PC-9 (cell line): Measurements from ENCODE around the gene MORC1. TPM values are rescaled to one million over a fixed set of nuclear protein-coding genes. Genes with fewer than 3 reads are reported as not detected.

Experiments
- BruUV-seq: library from RNA; stranded (reverse); fragments of 400-500 nt; replicated peaks from 2 replicates; lab custom pipeline; 2021; lab: Mats Ljungman, UMichigan
- CTCF ChIA-PET: fragments of 300-600 bp; sonication (Branson Sonifier 250); formaldehyde crosslinking; loops from one replicate; lab custom pipeline; 2022; ENCODE audit warnings: antibody characterized with exemption; lab: Charles Lee
- POLR2A ChIA-PET: fragments of 300-600 bp; sonication (Branson Sonifier 250); formaldehyde crosslinking; loops from one replicate; lab custom pipeline; 2022; ENCODE audit warnings: antibody characterized with exemption; ENCODE audit not compliant: unreplicated experiment; lab: Charles Lee
- DNase-seq, 2 experiments: peaks; one replicate each; pipeline versions ENCODE4 v3.0.0 to v3.0.0-alpha.2; 2015 to 2022; ENCODE audit warnings: mixed read lengths in 1 of 2
- H2AFZ ChIP-seq: fragments of 200-600 bp; sonication (generic); 2 replicates; pipeline ENCODE4 v1.8.1; 2017; ENCODE audit warnings: antibody characterized with exemption
- H3F3A ChIP-seq: fragments of 200-600 bp; sonication (generic); 2 replicates; pipeline ENCODE4 v1.8.1; 2017; ENCODE audit warnings: antibody characterized with exemption, mild to moderate bottlenecking, low read depth; ENCODE audit not compliant: insufficient read depth
- H3K27ac ChIP-seq: fragments of 200-600 bp; sonication (generic); 2 replicates; pipeline ENCODE4 v1.6.1; 2016; ENCODE audit warnings: mixed run types
- H3K27me3 ChIP-seq: fragments of 200-600 bp; sonication (generic); 2 replicates; pipeline ENCODE4 v1.6.1; 2016; ENCODE audit warnings: low read depth, mixed run types; ENCODE audit not compliant: insufficient read depth
- H3K36me3 ChIP-seq: fragments of 200-600 bp; sonication (generic); 2 replicates; pipeline ENCODE4 v1.6.1; 2016; ENCODE audit warnings: low read depth, mixed run types
- H3K4me1 ChIP-seq: fragments of 200-600 bp; sonication (generic); replicated peaks from 2 replicates; pipeline ENCODE4 v1.6.1; 2016; ENCODE audit warnings: mixed run types; ENCODE audit not compliant: insufficient read depth
- H3K4me2 ChIP-seq: fragments of 200-600 bp; sonication (generic); 2 replicates; pipeline ENCODE4 v1.6.1; 2017; ENCODE audit warnings: mixed run types
- H3K4me3 ChIP-seq: fragments of 200-600 bp; sonication (generic); 2 replicates; pipeline ENCODE4 v1.6.1; 2016; ENCODE audit warnings: mixed run types
- H3K79me2 ChIP-seq: fragments of 200-600 bp; sonication (generic); 2 replicates; pipeline ENCODE4 v1.6.1; 2017; ENCODE audit warnings: low read depth, mixed run types
- H3K9me2 ChIP-seq: fragments of 200-600 bp; sonication (generic); 2 replicates; pipeline ENCODE4 v1.8.1; 2017; ENCODE audit warnings: mild to moderate bottlenecking; ENCODE audit not compliant: insufficient read depth
- H3K9me3 ChIP-seq: fragments of 200-600 bp; sonication (generic); 2 replicates; pipeline ENCODE4 v1.8.1; 2016; ENCODE audit warnings: low read depth; ENCODE audit not compliant: insufficient read depth
- H4K20me1 ChIP-seq: fragments of 200-600 bp; sonication (generic); 2 replicates; pipeline ENCODE4 v1.8.1; 2017; ENCODE audit not compliant: insufficient read depth
- CTCF ChIP-seq: fragments of 200-600 bp; sonication (generic); conservative IDR thresholded peaks from 2 replicates; pipeline ENCODE4 v1.6.1; 2017; ENCODE audit warnings: mixed run types, antibody characterized with exemption, mild to moderate bottlenecking, moderate library complexity
- EZH2 ChIP-seq: fragments of 200-600 bp; sonication (generic); IDR thresholded peaks from 2 replicates; pipeline ENCODE4 v1.8.0; 2017; ENCODE audit warnings: antibody characterized with exemption, low read depth
- intact Hi-C: fragments of 100-400 bp; cut with micrococcal nuclease; formaldehyde crosslinking; loops from one replicate; pipeline ENCODE4 v1.10.0; 2022; ENCODE audit not compliant: unreplicated experiment
- total RNA-seq: library from RNA; stranded (reverse); gene quantifications from 2 replicates; pipeline ENCODE4 v1.2.3, GENCODE V29; 2021

MORC1 gene
- total RNA-seq, 1 experiment from 2014 or later: not detected

GRCh38 chr3:109025896-109026295 lies 92.0 kb downstream of the MORC1 start:
- Histone ChIP-seq H3K4me1 (no peaks in the 10 kb centered on the region), H3K9me2 (no peaks in the 10 kb centered on the region), H3K9me3 (no peaks in the 10 kb centered on the region), H3F3A (no peaks in the 10 kb centered on the region), H3K4me3 (no peak overlapping the region), H3K27me3 (no peaks in the 10 kb centered on the region), H3K27ac (no peak overlapping the region), H3K4me2 (no peak overlapping the region), H3K36me3 (no peaks in the 10 kb centered on the region), H2AFZ (no peak overlapping the region), H4K20me1 (no peaks in the 10 kb centered on the region), H3K79me2 (no peaks in the 10 kb centered on the region)
- DNase-seq: no peak
- intact Hi-C loops: no loop called here
- TF ChIP-seq EZH2 (no peak), CTCF (no peak)
- ChIA-PET POLR2A (no interaction called here), CTCF (interaction anchor here (0.7 to 2.6 kb wide), 2 partner anchors 56 to 57 kb away, joined by 3 to 10 read pairs; no protein-coding TSS in a partner anchor)
- no TSS peak for BruUV-seq

GRCh38 chr3:109023656-109024254 lies 94.2 kb downstream of the MORC1 start:
- Histone ChIP-seq H2AFZ (no peak overlapping the region), H3K9me3 (no peaks in the 10 kb centered on the region), H3K4me2 (no peak overlapping the region), H3K4me3 (no peak overlapping the region), H3F3A (no peaks in the 10 kb centered on the region), H3K9me2 (no peaks in the 10 kb centered on the region), H4K20me1 (no peaks in the 10 kb centered on the region), H3K79me2 (no peaks in the 10 kb centered on the region), H3K27me3 (no peaks in the 10 kb centered on the region), H3K36me3 (no peaks in the 10 kb centered on the region), H3K27ac (no peak overlapping the region), H3K4me1 (no peaks in the 10 kb centered on the region)
- no peak for TF ChIP-seq EZH2
- peak; percentile 94 for TF ChIP-seq CTCF
- peak in 1 of 2 experiments; percentile 37 for DNase-seq
- intact Hi-C loops: loop anchor here (2.0 to 5.0 kb wide), 2 partner anchors 59 to 199 kb away; no protein-coding TSS in a partner anchor
- POLR2A ChIA-PET: interaction anchor here (0.6 kb wide), 1 partner anchor 19 kb away, joined by 3 read pairs; no protein-coding TSS in a partner anchor
- no TSS peak for BruUV-seq
- CTCF ChIA-PET: interaction anchor here (0.6 to 2.6 kb wide), 8 partner anchors 21 to 1719 kb away, joined by 3 to 10 read pairs (median 4); no protein-coding TSS in a partner anchor

- Histone ChIP-seq H3K79me2 (no peaks in the 10 kb centered on the region), H3K36me3 (no peaks in the 10 kb centered on the region), H3K4me2 (no peak overlapping the region), H3K27me3 (no peaks in the 10 kb centered on the region), H3K9me3 (no peaks in the 10 kb centered on the region), H2AFZ (no peak overlapping the region), H3K4me3 (no peak overlapping the region), H3F3A (no peaks in the 10 kb centered on the region), H3K27ac (no peak overlapping the region), H3K9me2 (no peaks in the 10 kb centered on the region), H4K20me1 (no peaks in the 10 kb centered on the region), H3K4me1 (no peaks in the 10 kb centered on the region)
- no peak for DNase-seq
- intact Hi-C loops: loop anchor here (2.0 to 5.0 kb wide), 2 partner anchors 60 to 199 kb away; no protein-coding TSS in a partner anchor
- POLR2A ChIA-PET: no interaction called here
- no TSS peak for BruUV-seq
- CTCF ChIA-PET: interaction anchor here (0.9 to 2.6 kb wide), 6 partner anchors 21 to 1720 kb away, joined by 3 to 10 read pairs (median 5); no protein-coding TSS in a partner anchor
- TF ChIP-seq EZH2: no peak
- no peak for TF ChIP-seq CTCF
Measured at GRCh38 chr3:109023167-109023566, 94.8 kb downstream of the MORC1 start.
